Measurements from ENCODE around the gene RAPGEF5. TPM values are rescaled to one million over a fixed set of nuclear protein-coding genes. Genes with fewer than 3 reads are reported as not detected.

The RAPGEF5 gene
- total and polyA plus RNA-seq, 4 donors, result 16.1 to 308 (median 61.4) TPM

DNA sequence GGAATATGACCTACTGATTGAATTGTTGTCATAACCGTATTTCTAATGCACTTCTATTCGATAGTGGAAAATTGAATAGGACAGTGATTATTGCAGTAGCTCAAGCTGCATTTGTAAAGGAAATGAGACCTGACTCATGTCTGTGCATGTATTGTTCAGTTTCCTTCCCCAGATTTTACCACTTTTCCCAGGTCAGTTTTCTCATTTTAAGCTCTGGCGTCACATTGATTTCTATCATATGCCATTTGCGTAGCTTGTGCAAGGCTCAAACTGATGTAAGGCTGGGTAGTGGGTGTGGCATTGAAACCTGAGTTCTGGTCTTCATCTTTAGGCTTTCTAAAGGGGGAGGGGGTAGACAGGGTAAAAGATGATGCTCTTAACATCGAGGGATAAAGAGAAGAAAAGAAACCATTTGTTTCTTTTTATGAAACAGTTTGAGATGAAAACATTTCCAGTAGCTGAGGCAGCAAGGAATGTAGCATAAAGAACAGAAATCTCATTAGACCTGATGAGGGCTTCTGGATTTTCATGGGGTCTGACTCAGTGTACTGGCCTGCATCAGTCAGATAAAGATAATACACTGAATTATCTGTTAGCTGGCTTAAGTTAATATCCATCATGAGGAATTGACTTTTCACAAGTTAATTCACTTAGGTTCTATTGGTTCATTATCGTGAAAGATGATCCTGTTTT lies 229.0 kb downstream of the RAPGEF5 start:
- Histone ChIP-seq H3K27me3 (ENCODE audit: control insufficient read depth in 3 of 3, insufficient read depth in 3 of 3, low read length in 2 of 3) (no peaks in the 10 kb centered on the region), H3K27ac (ENCODE audit: low read depth in 1 of 2, low read length in 1 of 2) (peak overlapping the region in 1 of 2 donors; percentile 25), H3K9ac (ENCODE audit: insufficient read depth in 1 of 2, low read length in 2 of 2) (no peak overlapping the region), H3K4me1 (ENCODE audit: control insufficient read depth in 5 of 5, insufficient read depth in 5 of 5, low read length in 5 of 5) (peaks cover 0 to 8% (median 0%) of the 10 kb centered on the region in 5 donors), H3K9me3 (ENCODE audit: control insufficient read depth in 4 of 4, insufficient read depth in 3 of 4, low read length in 3 of 4) (no peaks in the 10 kb centered on the region), H3K4me3 (no peak overlapping the region), H3K36me3 (ENCODE audit: control insufficient read depth in 4 of 4, insufficient read depth in 4 of 4, low read length in 4 of 4) (peaks cover 0 to 25% (median 0%) of the 10 kb centered on the region in 4 donors)
- DNase-seq, result no peak
- TF ChIP-seq, protein P1, sequence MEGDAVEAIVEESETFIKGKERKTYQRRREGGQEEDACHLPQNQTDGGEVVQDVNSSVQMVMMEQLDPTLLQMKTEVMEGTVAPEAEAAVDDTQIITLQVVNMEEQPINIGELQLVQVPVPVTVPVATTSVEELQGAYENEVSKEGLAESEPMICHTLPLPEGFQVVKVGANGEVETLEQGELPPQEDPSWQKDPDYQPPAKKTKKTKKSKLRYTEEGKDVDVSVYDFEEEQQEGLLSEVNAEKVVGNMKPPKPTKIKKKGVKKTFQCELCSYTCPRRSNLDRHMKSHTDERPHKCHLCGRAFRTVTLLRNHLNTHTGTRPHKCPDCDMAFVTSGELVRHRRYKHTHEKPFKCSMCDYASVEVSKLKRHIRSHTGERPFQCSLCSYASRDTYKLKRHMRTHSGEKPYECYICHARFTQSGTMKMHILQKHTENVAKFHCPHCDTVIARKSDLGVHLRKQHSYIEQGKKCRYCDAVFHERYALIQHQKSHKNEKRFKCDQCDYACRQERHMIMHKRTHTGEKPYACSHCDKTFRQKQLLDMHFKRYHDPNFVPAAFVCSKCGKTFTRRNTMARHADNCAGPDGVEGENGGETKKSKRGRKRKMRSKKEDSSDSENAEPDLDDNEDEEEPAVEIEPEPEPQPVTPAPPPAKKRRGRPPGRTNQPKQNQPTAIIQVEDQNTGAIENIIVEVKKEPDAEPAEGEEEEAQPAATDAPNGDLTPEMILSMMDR (IDR thresholded peaks at IDR 0.05; ENCODE audit: control extremely low read depth, extremely low read depth), result no peak
- ATAC-seq (ENCODE audit: insufficient read depth, low FRiP score), result no peak
- WGBS, 2 donors, result 72 to 74% methylated on average over 6 of the region's 6 CpGs

DNA sequence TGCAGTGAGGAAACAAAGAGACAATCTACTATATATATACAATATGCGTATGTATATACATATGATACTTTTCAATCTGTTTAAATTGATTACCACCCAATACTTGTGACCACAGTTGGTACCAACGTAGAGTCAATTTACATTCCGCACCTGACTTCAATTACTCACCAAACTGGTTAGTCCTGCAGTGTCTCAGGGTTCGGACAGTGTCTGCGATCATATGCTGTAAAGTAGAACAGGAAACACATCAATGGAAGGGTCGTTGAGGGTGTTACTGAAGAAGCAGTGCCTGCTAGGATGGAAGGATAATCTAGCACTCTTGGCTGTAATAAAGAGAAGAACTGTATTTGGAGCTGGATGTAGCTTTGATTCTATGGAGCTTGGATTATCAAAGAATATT lies 231.5 kb downstream of the RAPGEF5 start:
- TF ChIP-seq, protein P1 (IDR thresholded peaks at IDR 0.05; ENCODE audit: control extremely low read depth, extremely low read depth), result no peak
- no peaks in the 10 kb centered on the region for H3K9me3 ChIP-seq (ENCODE audit: control insufficient read depth in 4 of 4, insufficient read depth in 3 of 4, low read length in 3 of 4)
- H3K9ac ChIP-seq (ENCODE audit: insufficient read depth in 1 of 2, low read length in 2 of 2), result no peak overlapping the region
- peaks cover 0 to 8% (median 0%) of the 10 kb centered on the region in 5 donors for H3K4me1 ChIP-seq (ENCODE audit: control insufficient read depth in 5 of 5, insufficient read depth in 5 of 5, low read length in 5 of 5)
- WGBS, 2 donors, result 77 to 85% methylated on average over 6 of the region's 6 CpGs
- no peak overlapping the region for H3K4me3 ChIP-seq
- no peak overlapping the region for H3K27ac ChIP-seq (ENCODE audit: low read depth in 1 of 2, low read length in 1 of 2)
- ATAC-seq (ENCODE audit: insufficient read depth, low FRiP score) (no peak), DNase-seq (no peak)
- H3K36me3 ChIP-seq (ENCODE audit: control insufficient read depth in 4 of 4, insufficient read depth in 4 of 4, low read length in 4 of 4), result peaks cover 0 to 31% (median 0%) of the 10 kb centered on the region in 4 donors
- H3K27me3 ChIP-seq (ENCODE audit: control insufficient read depth in 3 of 3, insufficient read depth in 3 of 3, low read length in 2 of 3), result no peaks in the 10 kb centered on the region

DNA sequence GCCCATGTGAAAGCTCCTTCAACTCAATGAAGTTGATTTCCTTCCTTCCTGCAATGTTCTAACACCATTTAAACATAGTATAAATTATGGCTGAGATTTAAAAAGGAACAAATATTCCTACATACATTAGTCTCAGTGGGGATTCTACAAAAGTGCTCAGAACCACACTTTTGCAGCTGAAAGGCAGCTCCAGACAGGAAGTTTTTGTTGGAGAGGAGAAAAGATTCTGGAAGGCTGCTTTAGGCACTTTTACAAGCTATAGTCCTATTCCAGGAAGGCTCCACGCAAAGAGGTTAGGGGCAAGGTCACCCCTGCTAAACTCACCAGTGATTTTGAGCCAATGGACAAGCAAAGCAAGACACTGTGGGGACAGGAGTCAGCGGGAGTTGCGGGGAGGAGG lies 232.0 kb downstream of the RAPGEF5 start:
- DNase-seq (no peak), ATAC-seq (ENCODE audit: insufficient read depth, low FRiP score) (no peak)
- Histone ChIP-seq H3K4me1 (ENCODE audit: control insufficient read depth in 5 of 5, insufficient read depth in 5 of 5, low read length in 5 of 5) (peaks cover 0 to 6% (median 0%) of the 10 kb centered on the region in 5 donors), H3K4me3 (no peak overlapping the region), H3K9ac (ENCODE audit: insufficient read depth in 1 of 2, low read length in 2 of 2) (no peak overlapping the region), H3K27me3 (ENCODE audit: control insufficient read depth in 3 of 3, insufficient read depth in 3 of 3, low read length in 2 of 3) (no peaks in the 10 kb centered on the region), H3K27ac (ENCODE audit: low read depth in 1 of 2, low read length in 1 of 2) (peak overlapping the region in 1 of 2 donors; percentile 32), H3K36me3 (ENCODE audit: control insufficient read depth in 4 of 4, insufficient read depth in 4 of 4, low read length in 4 of 4) (peaks cover 0 to 31% (median 0%) of the 10 kb centered on the region in 4 donors), H3K9me3 (ENCODE audit: control insufficient read depth in 4 of 4, insufficient read depth in 3 of 4, low read length in 3 of 4) (no peaks in the 10 kb centered on the region)
- 68 to 77% methylated on average over 3 of the region's 3 CpGs for WGBS, 2 donors
- TF ChIP-seq, protein P1 (IDR thresholded peaks at IDR 0.05; ENCODE audit: control extremely low read depth, extremely low read depth), result no peak

All from lung (tissue), 12 donors.